Pancreas (tissue), 10 donors: ENCODE measurements around the gene CLEC4G. TPM values are rescaled to one million over a fixed set of nuclear protein-coding genes. Genes with fewer than 3 reads are reported as not detected.

ENCODE experiments used
- ATAC-seq, 4 donors: fragments of 200-7000 bp; cut with Tn5 transposase; one replicate each; pipeline versions ENCODE4 v1.8.0 to v1.9.1; 2020; ENCODE audit warnings: mild to moderate bottlenecking in 4 of 4, moderate library complexity in 4 of 4
- DNase-seq, 6 donors: peaks; one replicate each; pipeline ENCODE4 v3.0.0-alpha.2; 2020
- FAIRE-seq: peaks from 2 replicates; lab custom pipeline; 2012; peaks lifted over from hg19 to GRCh38; lab: Jason Lieb, UNC
- H3K27ac ChIP-seq, 4 donors: fragments of 200-600 bp; sonication (generic); 1 replicate in 3 of 4; 2 replicates in 1 of 4; pipeline versions ENCODE4 v1.5.0 to v1.8.0; 2020
- H3K27me3 ChIP-seq, 4 donors: fragments of 200-600 bp; one replicate each; pipeline ENCODE4 v1.8.0; 2021
- H3K36me3 ChIP-seq, 3 donors: fragments of 200-600 bp; sonication (generic) in 1 of 3; one replicate each; pipeline versions ENCODE4 v1.5.0 to v1.8.0; 2020 to 2021
- H3K4me1 ChIP-seq, 3 donors: fragments of 200-600 bp; one replicate each; pipeline ENCODE4 v1.8.0; 2021
- H3K4me3 ChIP-seq, 4 donors: fragments of 200-600 bp; sonication (generic) in 2 of 4; one replicate each; pipeline versions ENCODE4 v1.5.0 to v1.8.0; 2020 to 2021
- H3K9me3 ChIP-seq, 4 donors: fragments of 200-600 bp; one replicate each; pipeline ENCODE4 v1.8.0; 2021
- CTCF ChIP-seq, 4 donors: fragments of 200-600 bp; sonication (generic) in 3 of 4; IDR thresholded peaks; one replicate each; pipeline versions ENCODE4 v1.5.0 to v1.8.0; 2021; ENCODE audit warnings: antibody characterized with exemption in 4 of 4
- WGBS, 2 donors: extraction: QIAGEN DNeasy Blood & Tissue Kit; methylation state at CpG; one replicate each; pipeline ENCODE4 v1.1.7; 2013; 5-methylcytosine and 5-hydroxymethylcytosine counted together
- intact Hi-C, 3 donors: fragments of 100-400 bp; cut with DNase I; formaldehyde crosslinking; loops; one replicate each; pipeline versions ENCODE4 v1.11.1 to v1.14.2; 2022
- polyA plus RNA-seq, 2 donors: library from polyadenylated mRNA; stranded (reverse); fragments of 200-250 nt; gene quantifications; one replicate each; pipeline ENCODE4 v1.2.3, GENCODE V29; 2013
- total RNA-seq, 6 donors: library from RNA; stranded (reverse); fragmentation: NEBNext Ultra II Directional in 4 of 6; extraction: Animal tissue kit (Norgen Biotek cat#: 25700) in 4 of 6; gene quantifications; one replicate each; pipeline versions ENCODE4 v1.2.1 to v1.2.4, GENCODE V29; 2021 to 2023
- donor health status: healthy with polysubstance abuse.
- donor health status: DM: no; HTN: no; CAD: no; lungs with moderate emphysema.
- donor health status: DM: no; HTN: no; CAD: no.
- donor health status: control.
- donor health status: control.
- donor health status: Bipolar disorder and iron deficiency.
- donor health status: DM: yes; HTN: yes; CAD: no.
- donor health status: DM: no; HTN: no; CAD: no.
- donor health status: DM: no; HTN: no; CAD: no.
- donor health status: DM: yes; HTN: yes; CAD: no.

The CLEC4G gene
- total and polyA plus RNA-seq, 8 donors, result 0.09 to 1.1 (median 0.68) TPM; not detected in 3

- Histone ChIP-seq H3K27me3 (peaks cover 0 to 18% (median 2%) of the 10 kb centered on the region in 4 donors), H3K36me3 (no peaks in the 10 kb centered on the region), H3K9me3 (no peaks in the 10 kb centered on the region), H3K4me1 (no peaks in the 10 kb centered on the region), H3K4me3 (no peak overlapping the region), H3K27ac (no peak overlapping the region)
- FAIRE-seq (no peak), DNase-seq (no peak), ATAC-seq (peak in 1 of 4 donors; percentile 36)
- no peak for TF ChIP-seq CTCF (IDR thresholded peaks at IDR 0.05)
- 5 to 10% methylated on average over 16 of the region's 16 CpGs for WGBS, 2 donors
- intact Hi-C loops, result no loop called here
These were observed 2.7 kb downstream of the CLEC4G start for GRCh38 chr19:7729211-7729610.

- Histone ChIP-seq H3K36me3 (no peaks in the 10 kb centered on the region), H3K27me3 (peaks cover 0 to 18% (median 2%) of the 10 kb centered on the region in 4 donors), H3K4me3 (no peak overlapping the region), H3K27ac (no peak overlapping the region), H3K9me3 (no peaks in the 10 kb centered on the region), H3K4me1 (no peaks in the 10 kb centered on the region)
- FAIRE-seq, result no peak
- ATAC-seq, result no peak
- WGBS, 2 donors, result 44 to 49% methylated on average over 2 of the region's 2 CpGs
- intact Hi-C loops, result no loop called here
- no peak for TF ChIP-seq CTCF (IDR thresholded peaks at IDR 0.05)
- DNase-seq, result no peak
These were observed 6.1 kb downstream of the CLEC4G start for GRCh38 chr19:7725791-7726190.

GRCh38 chr19:7722231-7722651 lies 9.7 kb downstream of the CLEC4G start:
- ATAC-seq (no peak), FAIRE-seq (no peak), DNase-seq (no peak)
- 28 to 38% methylated on average over 5 of the region's 5 CpGs for WGBS, 2 donors
- H3K4me1 ChIP-seq, result no peaks in the 10 kb centered on the region
- H3K27me3 ChIP-seq, result no peaks in the 10 kb centered on the region
- intact Hi-C loops, result no loop called here
- no peak overlapping the region for H3K4me3 ChIP-seq
- no peaks in the 10 kb centered on the region for H3K36me3 ChIP-seq
- no peak overlapping the region for H3K27ac ChIP-seq
- no peak for TF ChIP-seq CTCF (IDR thresholded peaks at IDR 0.05)
- H3K9me3 ChIP-seq, result no peaks in the 10 kb centered on the region

GRCh38 chr19:7720351-7720750 lies 11.6 kb downstream of the CLEC4G start:
- Histone ChIP-seq H3K27ac (no peak overlapping the region), H3K27me3 (no peaks in the 10 kb centered on the region), H3K4me3 (no peak overlapping the region), H3K4me1 (no peaks in the 10 kb centered on the region), H3K36me3 (no peaks in the 10 kb centered on the region), H3K9me3 (no peaks in the 10 kb centered on the region)
- intact Hi-C loops, result no loop called here
- FAIRE-seq (no peak), DNase-seq (no peak), ATAC-seq (no peak)
- TF ChIP-seq CTCF (IDR thresholded peaks at IDR 0.05), result no peak
- WGBS, 2 donors, result 69 to 76% methylated on average over 6 of the region's 6 CpGs

- 45 to 51% methylated on average over 8 of the region's 8 CpGs for WGBS, 2 donors
- intact Hi-C loops, result no loop called here
- Histone ChIP-seq H3K9me3 (no peaks in the 10 kb centered on the region), H3K27ac (no peak overlapping the region), H3K4me3 (no peak overlapping the region), H3K27me3 (no peaks in the 10 kb centered on the region), H3K4me1 (no peaks in the 10 kb centered on the region), H3K36me3 (no peaks in the 10 kb centered on the region)
- TF ChIP-seq CTCF (IDR thresholded peaks at IDR 0.05), result no peak
- DNase-seq, result no peak
- FAIRE-seq, result no peak
- no peak for ATAC-seq
These were observed 13.2 kb downstream of the CLEC4G start for GRCh38 chr19:7718668-7719067.
